ENCODE measurements around the gene ZC3H15.

- TF ChIP-seq CTCF (IDR thresholded peaks at IDR 0.05; ENCODE audit: low read depth, low read length, poor library complexity, severe bottlenecking), result no peak
- no peak for TF ChIP-seq EZH2phosphoT487 (IDR thresholded peaks at IDR 0.05; ENCODE audit: borderline replicate concordance, low read length)
Observed at GRCh38 chr2:186558512-186559276, 72.6 kb downstream of the ZC3H15 start.
